B cell (primary cell): ENCODE results near the gene RBBP7. TPM values are rescaled to one million over a fixed set of nuclear protein-coding genes. Genes with fewer than 3 reads are reported as not detected.

Experiments
- ATAC-seq: fragments of 200-7000 bp; cut with Tn5 transposase; one replicate; pipeline ENCODE4 v1.10.0; 2021; ENCODE audit warnings: low read depth, mild to moderate bottlenecking, moderate number of reproducible peaks, moderate library complexity
- CTCF ChIA-PET: fragments of 350-600 bp; sonication (Branson Sonifier 250); formaldehyde crosslinking; loops from one replicate; lab custom pipeline; 2021; ENCODE audit warnings: antibody characterized with exemption, inconsistent platforms; lab: Charles Lee
- POLR2A ChIA-PET: fragments of 350-600 bp; sonication (Branson Sonifier 250); formaldehyde crosslinking; loops from one replicate; lab custom pipeline; 2021; ENCODE audit warnings: antibody characterized with exemption; lab: Charles Lee
- DNase-seq: peaks from one replicate; pipeline ENCODE4 v3.0.0; 2013
- H2AFZ ChIP-seq: 2 replicates; pipeline ENCODE4 v1.6.1; 2012; ENCODE audit warnings: mild to moderate bottlenecking, low read depth, low read length; ENCODE audit not compliant: insufficient read depth, poor library complexity, severe bottlenecking
- H3K27ac ChIP-seq, 2 donors: 1 replicate in 1 of 2; 2 replicates in 1 of 2; pipeline ENCODE4 v1.5.1; 2012 to 2013; ENCODE audit warnings: low read length in 2 of 2, mild to moderate bottlenecking in 2 of 2, moderate library complexity in 1 of 2
- H3K27me3 ChIP-seq, 4 experiments: fragments of 200-600 bp in 1 of 4; sonication (generic) in 1 of 4; replicated peaks in 1 of 4; 1 replicate in 2 of 4; 2 replicates in 2 of 4; pipeline versions ENCODE4 v1.6.1 to v1.7.0; 2013 to 2016; ENCODE audit warnings: low read length in 3 of 4, mild to moderate bottlenecking in 2 of 4, mixed read lengths in 1 of 4, moderate library complexity in 1 of 4; ENCODE audit not compliant: insufficient read depth in 4 of 4, control insufficient read depth in 3 of 4; ENCODE audit errors: control extremely low read depth in 1 of 4
- H3K36me3 ChIP-seq, 2 experiments: replicated peaks in 1 of 2; 1 replicate in 1 of 2; 2 replicates in 1 of 2; pipeline versions ENCODE4 v1.6.1 to v1.7.1; 2013; ENCODE audit warnings: low read length in 1 of 2; ENCODE audit not compliant: insufficient read depth in 2 of 2, control insufficient read depth in 1 of 2; ENCODE audit errors: control extremely low read depth in 1 of 2, extremely low read depth in 1 of 2
- H3K4me1 ChIP-seq, 2 donors: fragments of 200-600 bp in 1 of 2; sonication (generic) in 1 of 2; 1 replicate in 1 of 2; 2 replicates in 1 of 2; pipeline versions ENCODE4 v1.5.1 to v1.6.1; 2013 to 2017; ENCODE audit warnings: low read length in 2 of 2; ENCODE audit not compliant: control insufficient read depth in 2 of 2, insufficient read depth in 2 of 2
- H3K4me2 ChIP-seq: replicated peaks from 2 replicates; pipeline ENCODE3; 2012; ENCODE audit warnings: mild to moderate bottlenecking, low read depth, low read length; ENCODE audit not compliant: poor library complexity, severe bottlenecking
- H3K4me3 ChIP-seq, 5 experiments: fragments of 200-600 bp in 1 of 5; sonication (generic) in 1 of 5; 1 replicate in 3 of 5; 2 replicates in 2 of 5; pipeline versions ENCODE4 v1.5.1 to v1.7.0; 2011 to 2016; ENCODE audit warnings: low read length in 4 of 5, mild to moderate bottlenecking in 4 of 5, low read depth in 2 of 5, control low read depth in 1 of 5, moderate library complexity in 1 of 5; ENCODE audit not compliant: insufficient read depth in 1 of 5; ENCODE audit errors: control extremely low read depth in 1 of 5, extremely low read depth in 1 of 5
- H3K79me2 ChIP-seq: fragments of 200-600 bp; sonication (generic); one replicate; pipeline ENCODE4 v1.6.0; 2016; ENCODE audit warnings: low read length; ENCODE audit not compliant: control insufficient read depth, insufficient read depth
- H3K9ac ChIP-seq: fragments of 200-600 bp; sonication (generic); 2 replicates; pipeline ENCODE4 v1.6.1; 2017; ENCODE audit warnings: mild to moderate bottlenecking, low read length, moderate library complexity
- H3K9me3 ChIP-seq, 3 donors: one replicate each; pipeline versions ENCODE4 v1.6.1 to v1.7.1; 2013; ENCODE audit warnings: low read length in 2 of 3; ENCODE audit not compliant: control insufficient read depth in 2 of 3, insufficient read depth in 1 of 3; ENCODE audit errors: control extremely low read depth in 1 of 3
- H4K20me1 ChIP-seq: 2 replicates; pipeline ENCODE4 v1.6.0; 2012; ENCODE audit warnings: mild to moderate bottlenecking, low read length; ENCODE audit not compliant: insufficient read depth, control insufficient read depth, poor library complexity, severe bottlenecking
- H3K27ac Mint-ChIP-seq: one replicate; pipeline ENCODE4 v1.8.0; 2021; ENCODE audit warnings: mixed read lengths
- H3K27me3 Mint-ChIP-seq: one replicate; pipeline ENCODE4 v1.8.0; 2021; ENCODE audit warnings: mixed read lengths
- H3K4me1 Mint-ChIP-seq: one replicate; pipeline ENCODE4 v1.8.0; 2021; ENCODE audit warnings: mixed read lengths
- H3K4me3 Mint-ChIP-seq: one replicate; pipeline ENCODE4 v1.8.0; 2021; ENCODE audit warnings: mixed read lengths
- H3K9me3 Mint-ChIP-seq: one replicate; pipeline ENCODE4 v1.8.0; 2022; ENCODE audit warnings: mixed read lengths; ENCODE audit not compliant: insufficient read depth
- CTCF ChIP-seq: fragments of 200-600 bp; IDR thresholded peaks from one replicate; pipeline ENCODE4 v1.8.0; 2022; ENCODE audit warnings: antibody characterized with exemption, mild to moderate bottlenecking
- EZH2 ChIP-seq: IDR thresholded peaks from 2 replicates; pipeline ENCODE4 v1.6.1; 2012; ENCODE audit warnings: borderline replicate concordance, low read depth, mild to moderate bottlenecking, moderate library complexity, low read length; ENCODE audit not compliant: insufficient read depth, poor library complexity, severe bottlenecking
- WGBS: methylation state at CpG from one replicate; pipeline ENCODE4 v1.1.5; 2013; ENCODE audit warnings: missing lambda C conversion rate; ENCODE audit not compliant: insufficient coverage; 5-methylcytosine and 5-hydroxymethylcytosine counted together
- intact Hi-C: fragments of 100-400 bp; cut with micrococcal nuclease; formaldehyde crosslinking; loops from one replicate; pipeline ENCODE4 v1.10.0; 2022
- polyA plus RNA-seq: library from polyadenylated mRNA; depleted of rRNA; stranded (reverse); fragments of >200 nt; gene quantifications from 2 replicates; pipeline ENCODE4 v1.2.3, GENCODE V29; 2012
- total RNA-seq, 2 donors: library from RNA; stranded (reverse); fragments of 120-200 nt in 1 of 2; gene quantifications; 1 replicate in 1 of 2; 2 replicates in 1 of 2; pipeline versions ENCODE4 v1.2.3 to v1.2.4, GENCODE V29; 2013 to 2022

The RBBP7 gene
- total and polyA plus RNA-seq, 2 donors (not counting 1 experiment from before 2014, with no cell fraction given): 74.6 to 106 TPM

DNA sequence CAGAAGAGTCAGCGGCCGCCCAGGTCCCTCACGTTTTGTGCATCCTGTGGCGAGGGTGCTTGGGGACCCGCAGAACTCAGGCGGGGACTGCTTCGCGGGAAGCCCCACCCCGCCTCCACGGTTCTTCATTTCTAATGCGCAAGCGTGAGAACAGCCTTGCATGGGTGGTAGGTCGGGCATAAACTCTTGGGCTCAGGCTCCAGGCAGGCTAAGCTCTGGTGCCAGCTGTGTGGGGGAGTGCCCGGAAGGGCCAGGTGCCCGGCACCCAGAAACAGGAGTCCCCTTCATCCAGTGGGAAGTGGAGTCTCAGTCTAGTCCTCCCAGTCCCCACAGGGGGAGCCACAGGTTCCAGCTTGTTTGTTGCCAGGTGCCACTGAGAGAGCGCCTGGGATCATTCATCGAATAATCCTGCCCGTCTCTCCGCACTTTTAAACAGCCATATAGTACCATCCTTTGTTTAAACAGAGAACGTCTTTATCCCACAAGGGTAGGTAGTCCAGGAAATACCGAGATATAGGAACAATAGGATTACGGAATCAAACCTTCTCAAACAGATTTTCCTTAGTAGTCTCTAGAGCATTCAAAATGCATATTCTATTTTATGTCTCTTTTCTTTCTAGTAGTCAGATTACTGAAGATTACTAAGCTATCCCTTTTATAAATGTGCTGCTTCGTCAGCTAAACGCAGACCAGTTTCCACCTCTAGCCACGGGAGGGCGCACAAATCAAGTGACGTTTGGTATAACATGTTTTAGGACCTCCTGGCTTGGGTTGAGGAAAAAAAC, 12.7 kb upstream of the RBBP7 start:
- Histone ChIP-seq H3K4me2 (peak overlapping the region; percentile 79), H4K20me1 (no peaks in the 10 kb centered on the region), H3K9me3 (no peaks in the 10 kb centered on the region), H3K27ac (peak overlapping the region; percentile 29 to 64), H2AFZ (peak overlapping the region; percentile 65), H3K4me3 (peak overlapping the region; percentile 51 to 72 (median 63)), H3K9ac (peak overlapping the region; percentile 60), H3K27me3 (peaks cover 0 to 3% (median 0%) of the 10 kb centered on the region in 4 experiments), H3K4me1 (peaks cover 14 to 20% of the 10 kb centered on the region in 2 donors), H3K36me3 (no peaks in the 10 kb centered on the region), H3K79me2 (no peaks in the 10 kb centered on the region)
- 0% methylated on average over 7 of the region's 27 CpGs for WGBS
- peak; percentile 75 for DNase-seq
- Mint-ChIP-seq H3K9me3 (no peaks in the 10 kb centered on the region), H3K27me3 (no peaks in the 10 kb centered on the region), H3K27ac (peak overlapping the region; percentile 88), H3K4me1 (peaks cover 22% of the 10 kb centered on the region), H3K4me3 (peak overlapping the region; percentile 88)
- ATAC-seq: peak; percentile 79
- peak; percentile 72 for TF ChIP-seq CTCF
- TF ChIP-seq EZH2: no peak
- intact Hi-C loops: loop anchor here (1.0 to 2.0 kb wide), 4 partner anchors 9 to 163 kb away; partner anchors contain the start of gene REPS2
- ChIA-PET POLR2A (interaction anchor here (0.9 to 2.0 kb wide), 4 partner anchors 9 to 12 kb away, joined by 3 to 12 read pairs (median 6); partner anchors contain the start of gene RBBP7), CTCF (interaction anchor here (1.0 to 9.7 kb wide), 15 partner anchors 10 to 200 kb away, joined by 3 to 102 read pairs (median 8); partner anchors contain the start of gene RBBP7)
